ENCODE results near the gene RASL10A.

DNA sequence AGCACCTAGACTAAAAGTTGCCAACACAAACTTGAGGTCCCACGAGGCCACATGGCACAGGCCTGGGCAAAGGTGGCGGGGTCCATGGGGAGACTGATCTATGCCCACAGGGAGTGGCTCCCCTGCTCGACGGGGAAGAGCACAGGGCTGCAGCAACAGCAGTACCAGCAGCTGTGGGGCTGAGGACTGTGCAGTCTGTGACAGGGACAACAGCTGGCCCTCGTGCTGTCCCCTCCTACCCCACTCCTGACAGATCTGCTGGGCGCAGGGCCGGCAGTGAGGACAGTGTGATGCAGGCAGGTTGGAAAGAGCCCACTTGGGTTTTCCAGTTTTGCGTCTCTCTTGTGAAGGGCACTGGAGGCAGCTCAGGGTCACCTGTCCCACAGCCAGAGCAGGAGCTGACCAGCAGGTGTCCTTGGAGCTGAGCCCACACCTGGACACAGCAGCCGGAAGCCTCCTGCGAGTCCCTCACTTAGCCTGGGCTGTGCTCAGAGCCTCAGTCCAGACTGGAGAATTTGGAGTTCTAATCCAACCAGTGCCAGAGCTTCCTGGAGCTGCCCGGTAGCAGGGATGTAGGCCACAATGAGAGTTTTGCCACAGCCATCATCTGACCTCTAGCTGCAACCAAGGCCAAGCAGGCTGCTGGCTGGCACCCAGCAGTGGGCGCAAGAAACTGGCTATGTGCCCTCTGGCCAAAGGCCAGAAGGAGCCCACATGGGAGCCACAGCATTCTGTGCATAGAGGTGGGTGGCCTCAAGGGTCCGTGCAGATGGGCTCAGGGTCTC is 12.6 kb downstream of the RASL10A start:
- TF ChIP-seq, protein P1, sequence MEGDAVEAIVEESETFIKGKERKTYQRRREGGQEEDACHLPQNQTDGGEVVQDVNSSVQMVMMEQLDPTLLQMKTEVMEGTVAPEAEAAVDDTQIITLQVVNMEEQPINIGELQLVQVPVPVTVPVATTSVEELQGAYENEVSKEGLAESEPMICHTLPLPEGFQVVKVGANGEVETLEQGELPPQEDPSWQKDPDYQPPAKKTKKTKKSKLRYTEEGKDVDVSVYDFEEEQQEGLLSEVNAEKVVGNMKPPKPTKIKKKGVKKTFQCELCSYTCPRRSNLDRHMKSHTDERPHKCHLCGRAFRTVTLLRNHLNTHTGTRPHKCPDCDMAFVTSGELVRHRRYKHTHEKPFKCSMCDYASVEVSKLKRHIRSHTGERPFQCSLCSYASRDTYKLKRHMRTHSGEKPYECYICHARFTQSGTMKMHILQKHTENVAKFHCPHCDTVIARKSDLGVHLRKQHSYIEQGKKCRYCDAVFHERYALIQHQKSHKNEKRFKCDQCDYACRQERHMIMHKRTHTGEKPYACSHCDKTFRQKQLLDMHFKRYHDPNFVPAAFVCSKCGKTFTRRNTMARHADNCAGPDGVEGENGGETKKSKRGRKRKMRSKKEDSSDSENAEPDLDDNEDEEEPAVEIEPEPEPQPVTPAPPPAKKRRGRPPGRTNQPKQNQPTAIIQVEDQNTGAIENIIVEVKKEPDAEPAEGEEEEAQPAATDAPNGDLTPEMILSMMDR (IDR thresholded peaks at IDR 0.05), result no peak
- no peak for TF ChIP-seq POLR2A (IDR thresholded peaks at IDR 0.05)

Data from Peyer's patch (tissue), 4 donors.